Liver (tissue), 2 donors: ENCODE results near the gene AXIN2.

ENCODE experiments used
- MAX ChIP-seq: IDR thresholded peaks from 2 replicates; pipeline ENCODE4 v1.6.1; 2016; ENCODE audit warnings: antibody characterized with exemption
- RAD21 ChIP-seq, 2 donors: IDR thresholded peaks; 2 replicates each; pipeline ENCODE4 v1.6.1; 2016; ENCODE audit warnings: antibody characterized with exemption in 2 of 2, mild to moderate bottlenecking in 2 of 2
- TAF1 ChIP-seq: conservative IDR thresholded peaks from 2 replicates; pipeline ENCODE4 v1.6.1; 2016; ENCODE audit warnings: antibody characterized with exemption, mild to moderate bottlenecking
- ZBTB33 ChIP-seq: IDR thresholded peaks from 2 replicates; pipeline ENCODE4 v1.6.1; 2016; ENCODE audit warnings: antibody characterized with exemption
- donor health status: healthy.

- TF ChIP-seq RAD21 (IDR thresholded peaks at IDR 0.05), result no peak
- TF ChIP-seq ZBTB33, result no peak
- no peak for TF ChIP-seq TAF1
- no peak for TF ChIP-seq MAX
These were observed 74.3 kb downstream of the AXIN2 start for GRCh38 chr17:65487161-65487560.
